Gastroesophageal sphincter (tissue), 2 donors: ENCODE data around the gene ZNF335.

ENCODE experiments used
- EP300 ChIP-seq: sonication (generic); formaldehyde crosslinking; IDR thresholded peaks from one replicate; pipeline ENCODE4 v1.6.1; 2017; ENCODE audit warnings: antibody characterized with exemption, mild to moderate bottlenecking
- POLR2AphosphoS5 ChIP-seq: sonication (generic); formaldehyde crosslinking; IDR thresholded peaks from one replicate; pipeline ENCODE4 v1.6.1; 2017; ENCODE audit warnings: antibody characterized with exemption

- TF ChIP-seq POLR2AphosphoS5, result no peak
- no peak for TF ChIP-seq EP300
Observed at GRCh38 chr20:45967551-45968080, 4.4 kb downstream of the ZNF335 start.
